Esophagus squamous epithelium (tissue), 4 donors: ENCODE data around the gene VARS2.

Experiments used
- CTCF ChIP-seq, 6 experiments: fragments of 450-650 bp in 4 of 6; fragments of 200-600 bp in 2 of 6; sonication (generic) in 2 of 6; IDR thresholded peaks; one replicate each; pipeline ENCODE4 v1.5.1; 2016 to 2019; ENCODE audit warnings: antibody characterized with exemption in 6 of 6, mild to moderate bottlenecking in 4 of 6, moderate library complexity in 4 of 6
- POLR2A ChIP-seq, 4 donors: fragments of 450-650 bp; IDR thresholded peaks; one replicate each; pipeline ENCODE4 v1.6.1; 2017; ENCODE audit warnings: antibody characterized with exemption in 4 of 4, mild to moderate bottlenecking in 4 of 4, moderate library complexity in 3 of 4

GRCh38 chr6:30914854-30915590, 984 bp downstream of the VARS2 start:
- TF ChIP-seq CTCF (IDR thresholded peaks at IDR 0.05) (no peak), POLR2A (IDR thresholded peaks at IDR 0.05) (no peak)
